Gastroesophageal sphincter (tissue), 3 donors: ENCODE results near the gene TRIM37.

Experiments used
- CTCF ChIP-seq, 4 experiments: fragments of 200-600 bp in 2 of 4; fragments of 450-650 bp in 2 of 4; sonication (generic) in 1 of 4; IDR thresholded peaks; one replicate each; pipeline ENCODE4 v1.5.1; 2017 to 2019; ENCODE audit warnings: antibody characterized with exemption in 4 of 4, mild to moderate bottlenecking in 2 of 4, moderate library complexity in 2 of 4
- POLR2A ChIP-seq, 2 donors: fragments of 450-650 bp; IDR thresholded peaks; one replicate each; pipeline ENCODE4 v1.6.1; 2017; ENCODE audit warnings: antibody characterized with exemption in 2 of 2, mild to moderate bottlenecking in 2 of 2, moderate library complexity in 1 of 2

GRCh38 chr17:59067756-59068155 lies 38.9 kb downstream of the TRIM37 start:
- TF ChIP-seq CTCF (IDR thresholded peaks at IDR 0.05) (no peak), POLR2A (IDR thresholded peaks at IDR 0.05) (no peak)
